Endothelial cell of umbilical vein (primary cell): Measurements from ENCODE around the gene MEOX1. TPM values are rescaled to one million over a fixed set of nuclear protein-coding genes. Genes with fewer than 3 reads are reported as not detected.

Experiments used
- BruUV-seq: library from RNA; stranded (reverse); fragments of 400-500 nt; replicated peaks from 2 replicates; lab custom pipeline; 2021; lab: Mats Ljungman, UMichigan
- CTCF ChIA-PET: fragments of 300-600, 350-600 bp; sonication (Branson Sonifier 250); formaldehyde crosslinking; loops from one replicate; lab custom pipeline; 2021; ENCODE audit warnings: antibody characterized with exemption, inconsistent platforms; lab: Charles Lee
- POLR2A ChIA-PET: fragments of 300-600, 350-600 bp; sonication (Branson Sonifier 250); formaldehyde crosslinking; loops from one replicate; lab custom pipeline; 2021; ENCODE audit warnings: antibody characterized with exemption, inconsistent platforms; lab: Charles Lee
- DNase-seq: peaks from one replicate; pipeline ENCODE4 v3.0.0-alpha.2; 2011; ENCODE audit warnings: low read depth, low spot score
- FAIRE-seq: peaks from 2 replicates; lab custom pipeline; 2011; peaks lifted over from hg19 to GRCh38; lab: Jason Lieb, UNC
- H2AFZ ChIP-seq: 2 replicates; pipeline ENCODE4 v1.6.0; 2012; ENCODE audit warnings: low read depth, low read length, control low read depth, inconsistent platforms
- H3K27ac ChIP-seq: 2 replicates; pipeline ENCODE4 v1.5.1; 2011; ENCODE audit warnings: low read depth, mild to moderate bottlenecking, control low read depth, low read length, moderate library complexity; ENCODE audit not compliant: insufficient read depth
- H3K27me3 ChIP-seq, 2 experiments: 2 replicates each; pipeline versions ENCODE4 v1.6.0 to v1.6.1; 2011; ENCODE audit warnings: low read length in 2 of 2, mixed read lengths in 1 of 2; ENCODE audit not compliant: control insufficient read depth in 2 of 2, insufficient read depth in 2 of 2
- H3K36me3 ChIP-seq, 2 experiments: 2 replicates in 1 of 2; 3 replicates in 1 of 2; pipeline ENCODE4 v1.5.1; 2011; ENCODE audit warnings: low read length in 2 of 2, mild to moderate bottlenecking in 1 of 2, moderate library complexity in 1 of 2; ENCODE audit not compliant: control insufficient read depth in 2 of 2, insufficient read depth in 2 of 2; ENCODE audit errors: extremely low read depth in 1 of 2
- H3K4me1 ChIP-seq: 3 replicates; pipeline ENCODE4 v1.5.1; 2011; ENCODE audit warnings: mild to moderate bottlenecking, low read length; ENCODE audit not compliant: control insufficient read depth, insufficient read depth; ENCODE audit errors: extremely low read depth
- H3K4me2 ChIP-seq: 2 replicates; pipeline ENCODE4 v1.6.1; 2011; ENCODE audit warnings: low read length, control low read depth, mixed read lengths; ENCODE audit not compliant: insufficient read depth
- H3K4me3 ChIP-seq, 3 experiments: fragments of 200-600 bp in 1 of 3; sonication (generic), shearing (Covaris generic) in 1 of 3; replicated peaks in 1 of 3; 2 replicates each; pipeline ENCODE4 v1.5.1; 2011 to 2016; ENCODE audit warnings: control low read depth in 3 of 3, low read length in 3 of 3, mild to moderate bottlenecking in 2 of 3, inconsistent platforms in 1 of 3, low read depth in 1 of 3, moderate library complexity in 1 of 3; ENCODE audit not compliant: insufficient read depth in 1 of 3
- H3K79me2 ChIP-seq: 2 replicates; pipeline ENCODE4 v1.6.0; 2012; ENCODE audit warnings: low read length, inconsistent platforms; ENCODE audit not compliant: control insufficient read depth, insufficient read depth
- H3K9ac ChIP-seq: replicated peaks from 2 replicates; pipeline ENCODE3; 2011; ENCODE audit warnings: low read length, control low read depth; ENCODE audit not compliant: insufficient read depth; ENCODE audit errors: extremely low read depth
- H3K9me1 ChIP-seq: replicated peaks from 3 replicates; pipeline ENCODE4 v1.6.0; 2011; ENCODE audit warnings: mild to moderate bottlenecking, low read length; ENCODE audit not compliant: control insufficient read depth, insufficient read depth; ENCODE audit errors: extremely low read depth
- H3K9me3 ChIP-seq: replicated peaks from 2 replicates; pipeline ENCODE4 v1.5.1; 2012; ENCODE audit warnings: low read length, inconsistent platforms; ENCODE audit not compliant: control insufficient read depth, insufficient read depth
- H4K20me1 ChIP-seq: replicated peaks from 2 replicates; pipeline ENCODE3; 2011; ENCODE audit warnings: mild to moderate bottlenecking, low read length; ENCODE audit not compliant: control insufficient read depth, insufficient read depth; ENCODE audit errors: extremely low read depth
- CTCF ChIP-seq, 2 donors: IDR thresholded peaks; 1 replicate in 1 of 2; 2 replicates in 1 of 2; pipeline ENCODE4 v1.5.1; 2011; ENCODE audit warnings: low read length in 2 of 2, mild to moderate bottlenecking in 2 of 2, moderate library complexity in 2 of 2, control low read depth in 1 of 2, inconsistent platforms in 1 of 2, low read depth in 1 of 2; ENCODE audit not compliant: insufficient read depth in 1 of 2; ENCODE audit errors: extremely low read depth in 1 of 2
- EZH2 ChIP-seq: IDR thresholded peaks from 2 replicates; pipeline ENCODE4 v1.6.1; 2012; ENCODE audit warnings: borderline replicate concordance, low read depth, mild to moderate bottlenecking, moderate library complexity, low read length, inconsistent platforms; ENCODE audit not compliant: severe bottlenecking
- FOS ChIP-seq: IDR thresholded peaks from 2 replicates; pipeline ENCODE4 v1.6.1; 2011; ENCODE audit warnings: mild to moderate bottlenecking, low read length, moderate library complexity, borderline replicate concordance; ENCODE audit not compliant: insufficient read depth
- GATA2 ChIP-seq: IDR thresholded peaks from 2 replicates; pipeline ENCODE4 v1.7.0; 2011; ENCODE audit warnings: low read depth, mild to moderate bottlenecking, moderate library complexity, mixed read lengths, low read length; ENCODE audit not compliant: insufficient read length, insufficient read depth
- JUN ChIP-seq: IDR thresholded peaks from 2 replicates; pipeline ENCODE4 v1.6.1; 2011; ENCODE audit warnings: borderline replicate concordance, low read depth; ENCODE audit not compliant: insufficient read length, insufficient read depth
- MAX ChIP-seq: IDR thresholded peaks from 2 replicates; pipeline ENCODE4 v1.6.1; 2011; ENCODE audit not compliant: insufficient read depth, insufficient read length
- MYC ChIP-seq: IDR thresholded peaks from one replicate; pipeline ENCODE4 v1.6.1; 2011; ENCODE audit warnings: mild to moderate bottlenecking, low read depth, low read length
- POLR2A ChIP-seq: IDR thresholded peaks from 2 replicates; pipeline ENCODE4 v1.6.1; 2012; ENCODE audit warnings: low read depth, mild to moderate bottlenecking, control low read depth, low read length
- POLR2AphosphoS5 ChIP-seq: IDR thresholded peaks from 2 replicates; pipeline ENCODE4 v1.6.1; 2012; ENCODE audit warnings: low read depth, mild to moderate bottlenecking, control low read depth, low read length, moderate library complexity; ENCODE audit not compliant: insufficient read depth
- dilution Hi-C: fragments of 300-500 bp; cut with MboI; formaldehyde crosslinking; loops from one replicate; pipeline ENCODE4 v1.15.0; 2019; ENCODE audit warnings: low sequenced_read_pairs; ENCODE audit not compliant: extremely low pct_ligation_motif_present
- intact Hi-C: fragments of 100-400 bp; cut with micrococcal nuclease; formaldehyde crosslinking; loops from one replicate; pipeline ENCODE4 v1.10.0; 2022
- polyA plus RNA-seq, 4 experiments: library from polyadenylated mRNA; depleted of rRNA in 3 of 4; stranded (reverse) in 3 of 4; unstranded in 1 of 4; fragments of >200 nt; gene quantifications; 2 replicates each; pipeline versions ENCODE4 v1.2.1 to v1.2.3, GENCODE V29; 2011 to 2012; ENCODE audit warnings: missing spikeins in 1 of 4
- total RNA-seq: library from RNA; stranded (reverse); gene quantifications from 2 replicates; pipeline ENCODE4 v1.2.3, GENCODE V29; 2021

MEOX1 gene
- total and polyA plus RNA-seq, 2 donors (not counting 3 experiments of a cell fraction or from before 2014, with no cell fraction given): 0.06 TPM; not detected in 1

- Histone ChIP-seq H3K79me2 (no peaks in the 10 kb centered on the region), H3K9ac (no peak overlapping the region), H2AFZ (no peak overlapping the region), H3K9me3 (no peaks in the 10 kb centered on the region), H4K20me1 (no peaks in the 10 kb centered on the region), H3K27me3 (no peaks in the 10 kb centered on the region), H3K4me3 (no peak overlapping the region), H3K27ac (no peak overlapping the region), H3K4me2 (no peak overlapping the region), H3K4me1 (no peaks in the 10 kb centered on the region), H3K9me1 (no peaks in the 10 kb centered on the region), H3K36me3 (no peaks in the 10 kb centered on the region)
- TF ChIP-seq FOS: no peak
- TF ChIP-seq POLR2AphosphoS5: no peak
- no peak for TF ChIP-seq EZH2
- TF ChIP-seq JUN: no peak
- DNase-seq (no peak), FAIRE-seq (no peak)
- CTCF ChIA-PET: interaction anchor here (1.1 to 5.3 kb wide), 3 partner anchors 27 to 94 kb away, joined by 3 to 595 read pairs (median 3); no protein-coding TSS in a partner anchor
- POLR2A ChIA-PET: no interaction called here
- dilution Hi-C loops (no loop called here), intact Hi-C loops (no loop called here)
- BruUV-seq: no TSS peak
Measured at GRCh38 chr17:43670645-43671030, 8.9 kb upstream of the MEOX1 start.

GRCh38 chr17:43669971-43670644, 8.4 kb upstream of the MEOX1 start:
- TF ChIP-seq MAX (no peak), FOS (no peak), MYC (no peak), JUN (no peak), POLR2AphosphoS5 (no peak), POLR2A (no peak), CTCF (IDR thresholded peaks at IDR 0.05; ENCODE audit: extremely low read depth in 1 of 2, insufficient read depth in 1 of 2, low read depth in 1 of 2, low read length in 2 of 2) (no peak), EZH2 (no peak), GATA2 (no peak)
- intact Hi-C loops: no loop called here

More at GRCh38 chr17:43669971-43670644, 8.4 kb upstream of the MEOX1 start:
- dilution Hi-C loops: no loop called here
- ChIA-PET POLR2A (no interaction called here), CTCF (interaction anchor here (1.1 to 5.3 kb wide), 3 partner anchors 26 to 94 kb away, joined by 3 to 595 read pairs (median 3); no protein-coding TSS in a partner anchor)
- no peak overlapping the region for H3K27ac ChIP-seq
- no peaks in the 10 kb centered on the region for H3K4me1 ChIP-seq
- H3K27me3 ChIP-seq: no peaks in the 10 kb centered on the region
- no peak overlapping the region for H2AFZ ChIP-seq
- no TSS peak for BruUV-seq
- H3K36me3 ChIP-seq: no peaks in the 10 kb centered on the region
- H3K79me2 ChIP-seq: no peaks in the 10 kb centered on the region
- H3K9me1 ChIP-seq: no peaks in the 10 kb centered on the region
- no peak overlapping the region for H3K4me2 ChIP-seq
- DNase-seq (no peak), FAIRE-seq (no peak)
- no peak overlapping the region for H3K9ac ChIP-seq
- no peak overlapping the region for H3K4me3 ChIP-seq
- no peaks in the 10 kb centered on the region for H4K20me1 ChIP-seq
- H3K9me3 ChIP-seq: no peaks in the 10 kb centered on the region
